Keratinocyte (primary cell): Measurements from ENCODE around the gene HOXB6. TPM values are rescaled to one million over a fixed set of nuclear protein-coding genes. Genes with fewer than 3 reads are reported as not detected.
A peak's percentile ranks its signal among the peaks of the same experiment; 100 is the strongest.

Experiments
- DNase-seq: peaks from one replicate; pipeline ENCODE4 v3.0.0-alpha.2; 2011; ENCODE audit warnings: low read depth, missing footprints, low spot score
- FAIRE-seq: peaks from 2 replicates; lab custom pipeline; 2011; peaks lifted over from hg19 to GRCh38; lab: Jason Lieb, UNC
- H2AFZ ChIP-seq: 2 replicates; pipeline ENCODE4 v1.6.0; 2012; ENCODE audit warnings: low read length, control low read depth, inconsistent platforms; ENCODE audit not compliant: control insufficient read depth
- H3K27ac ChIP-seq: 2 replicates; pipeline ENCODE4 v1.5.1; 2011; ENCODE audit warnings: low read length; ENCODE audit not compliant: control insufficient read depth, insufficient read depth
- H3K27me3 ChIP-seq: 3 replicates; pipeline ENCODE4 v1.6.0; 2011; ENCODE audit warnings: low read length; ENCODE audit not compliant: control insufficient read depth, insufficient read depth; ENCODE audit errors: extremely low read depth
- H3K36me3 ChIP-seq, 2 experiments: 2 replicates in 1 of 2; 3 replicates in 1 of 2; pipeline ENCODE4 v1.5.1; 2011; ENCODE audit warnings: low read length in 2 of 2, mild to moderate bottlenecking in 1 of 2; ENCODE audit not compliant: control insufficient read depth in 2 of 2, insufficient read depth in 2 of 2; ENCODE audit errors: extremely low read depth in 1 of 2
- H3K4me1 ChIP-seq: 3 replicates; pipeline ENCODE4 v1.5.1; 2011; ENCODE audit warnings: low read length; ENCODE audit not compliant: control insufficient read depth, insufficient read depth; ENCODE audit errors: extremely low read depth
- H3K4me2 ChIP-seq: 3 replicates; pipeline ENCODE4 v1.6.0; 2011; ENCODE audit warnings: low read depth, low read length; ENCODE audit not compliant: control insufficient read depth, insufficient read depth; ENCODE audit errors: extremely low read depth
- H3K4me3 ChIP-seq, 3 experiments: fragments of 200-600 bp in 1 of 3; sonication (generic) in 1 of 3; 2 replicates in 2 of 3; 3 replicates in 1 of 3; pipeline ENCODE4 v1.5.1; 2011 to 2016; ENCODE audit warnings: low read length in 3 of 3, mild to moderate bottlenecking in 3 of 3, control low read depth in 2 of 3, inconsistent platforms in 1 of 3, low read depth in 1 of 3, mixed read lengths in 1 of 3, mixed run types in 1 of 3, moderate library complexity in 1 of 3; ENCODE audit not compliant: control insufficient read depth in 2 of 3, insufficient read depth in 2 of 3; ENCODE audit errors: extremely low read depth in 1 of 3
- H3K79me2 ChIP-seq: 2 replicates; pipeline ENCODE4 v1.6.0; 2012; ENCODE audit warnings: low read length; ENCODE audit not compliant: control insufficient read depth, insufficient read depth
- H3K9ac ChIP-seq: 3 replicates; pipeline ENCODE4 v1.6.0; 2011; ENCODE audit warnings: low read length; ENCODE audit not compliant: control insufficient read depth, insufficient read depth; ENCODE audit errors: extremely low read depth
- H3K9me1 ChIP-seq: 3 replicates; pipeline ENCODE4 v1.6.0; 2011; ENCODE audit warnings: low read length; ENCODE audit not compliant: control insufficient read depth, insufficient read depth; ENCODE audit errors: extremely low read depth
- H3K9me3 ChIP-seq: 2 replicates; pipeline ENCODE4 v1.5.1; 2012; ENCODE audit warnings: low read depth, low read length; ENCODE audit not compliant: control insufficient read depth
- H4K20me1 ChIP-seq: 3 replicates; pipeline ENCODE4 v1.6.0; 2011; ENCODE audit warnings: low read length; ENCODE audit not compliant: control insufficient read depth, insufficient read depth; ENCODE audit errors: extremely low read depth
- CTCF ChIP-seq, 3 experiments: IDR thresholded peaks in 1 of 3; conservative IDR thresholded peaks in 1 of 3; optimal IDR thresholded peaks in 1 of 3; 2 replicates in 2 of 3; 3 replicates in 1 of 3; pipeline versions ENCODE3 to v1.5.1; 2011; ENCODE audit warnings: low read length in 3 of 3, mild to moderate bottlenecking in 3 of 3, moderate library complexity in 2 of 3, control low read depth in 1 of 3, inconsistent platforms in 1 of 3; ENCODE audit not compliant: insufficient read depth in 2 of 3; ENCODE audit errors: extremely low read depth in 1 of 3
- EZH2 ChIP-seq: IDR thresholded peaks from one replicate; pipeline ENCODE4 v1.6.1; 2012; ENCODE audit warnings: inconsistent platforms, mild to moderate bottlenecking, low read length, moderate library complexity
- dilution Hi-C: fragments of 300-500 bp; cut with MboI; formaldehyde crosslinking; loops from one replicate; pipeline ENCODE4 v1.7.0; 2020; ENCODE audit warnings: low sequenced_read_pairs; ENCODE audit not compliant: extremely low pct_ligation_motif_present
- polyA plus RNA-seq, 5 experiments: library from polyadenylated mRNA; depleted of rRNA in 3 of 5; stranded (reverse) in 3 of 5; stranded (forward) in 1 of 5; unstranded in 1 of 5; fragments of >200 nt; gene quantifications; 1 replicate in 1 of 5; 2 replicates in 3 of 5; 3 replicates in 1 of 5; pipeline versions ENCODE4 v1.2.1 to v1.2.3, GENCODE V29; 2011 to 2012; ENCODE audit warnings: missing spikeins in 2 of 5, low read depth in 1 of 5, low replicate concordance in 1 of 5

HOXB6 gene
- polyA plus RNA-seq, 1 donor (not counting 4 experiments of a cell fraction or from before 2014, with no cell fraction given): 0.62 TPM

- no peak for DNase-seq
- peaks cover 100% of the 10 kb centered on the region for H3K27me3 ChIP-seq
- no peaks in the 10 kb centered on the region for H3K79me2 ChIP-seq
- H2AFZ ChIP-seq: no peak overlapping the region
- no peak overlapping the region for H3K4me2 ChIP-seq
- H3K27ac ChIP-seq: no peak overlapping the region
- no peak overlapping the region for H3K9ac ChIP-seq
- no peaks in the 10 kb centered on the region for H4K20me1 ChIP-seq
- dilution Hi-C loops: no loop called here
- H3K4me3 ChIP-seq: no peak overlapping the region
- H3K4me1 ChIP-seq: peaks cover 3% of the 10 kb centered on the region
- H3K36me3 ChIP-seq: no peaks in the 10 kb centered on the region
- no peaks in the 10 kb centered on the region for H3K9me1 ChIP-seq
- TF ChIP-seq EZH2: peak; percentile 10
- TF ChIP-seq CTCF (optimal IDR thresholded peaks at IDR 0.05 in 1 of 3, IDR thresholded peaks at IDR 0.05 in 1 of 3, conservative IDR thresholded peaks at IDR 0.05 in 1 of 3; ENCODE audit: extremely low read depth in 1 of 3, insufficient read depth in 2 of 3, low read length in 3 of 3): no peak
- H3K9me3 ChIP-seq: no peaks in the 10 kb centered on the region
- FAIRE-seq: no peak
These were observed 18.1 kb upstream of the HOXB6 start for GRCh38 chr17:48622857-48623256.

- peaks cover 100% of the 10 kb centered on the region for H3K27me3 ChIP-seq
- H2AFZ ChIP-seq: no peak overlapping the region
- H3K27ac ChIP-seq: no peak overlapping the region
- no peaks in the 10 kb centered on the region for H3K9me1 ChIP-seq
- dilution Hi-C loops: no loop called here
- peaks cover 3% of the 10 kb centered on the region for H3K4me1 ChIP-seq
- H3K36me3 ChIP-seq: no peaks in the 10 kb centered on the region
- DNase-seq (no peak), FAIRE-seq (no peak)
- no peaks in the 10 kb centered on the region for H4K20me1 ChIP-seq
- no peak overlapping the region for H3K4me3 ChIP-seq
- H3K9ac ChIP-seq: no peak overlapping the region
- H3K79me2 ChIP-seq: no peaks in the 10 kb centered on the region
- no peaks in the 10 kb centered on the region for H3K9me3 ChIP-seq
- H3K4me2 ChIP-seq: no peak overlapping the region
- TF ChIP-seq CTCF (optimal IDR thresholded peaks at IDR 0.05 in 1 of 3, IDR thresholded peaks at IDR 0.05 in 1 of 3, conservative IDR thresholded peaks at IDR 0.05 in 1 of 3; ENCODE audit: extremely low read depth in 1 of 3, insufficient read depth in 2 of 3, low read length in 3 of 3): no peak
- peak; percentile 81 for TF ChIP-seq EZH2
These were observed 16.9 kb upstream of the HOXB6 start for GRCh38 chr17:48621410-48622392.
